ENCODE results near the gene RAB11A.

DNA sequence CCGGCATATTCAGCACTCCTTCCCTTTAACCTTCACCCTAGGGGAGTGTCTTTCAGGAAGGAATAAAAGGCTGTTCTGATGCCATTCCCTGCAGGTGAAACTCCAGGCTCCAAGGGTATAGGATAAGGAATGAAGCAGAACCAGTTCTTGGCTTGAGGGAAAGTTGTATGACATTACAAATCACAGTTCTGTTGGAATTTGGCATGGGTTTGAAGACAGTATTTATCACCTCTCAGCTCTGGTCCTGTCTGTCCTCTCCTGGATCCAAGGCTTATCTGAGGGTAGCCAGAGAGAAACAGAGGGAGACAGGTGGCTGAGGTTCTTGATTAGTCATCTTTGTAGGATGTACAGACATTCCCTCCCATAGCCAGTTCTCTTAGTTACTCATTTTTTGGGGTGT, 37.1 kb downstream of the RAB11A start:
- TF ChIP-seq EZH2 (IDR thresholded peaks at IDR 0.05) = no peak
- TF ChIP-seq POLR2AphosphoS5 (IDR thresholded peaks at IDR 0.05; ENCODE audit: borderline replicate concordance, low read depth, low read length) = no peak
- TF ChIP-seq FOXP2 (optimal IDR thresholded peaks at IDR 0.05; ENCODE audit: control extremely low read depth, extremely low read length, insufficient read depth) = no peak

Measured in SK-N-MC (cell line).